HG02885 (cell line): Measurements from ENCODE around the gene CLASP1.
"Not testable (repeated sequence)": the region's sequence is repeated elsewhere in the genome, so short reads cannot be mapped to it uniquely, and the experiment has no call there.

ENCODE experiments used
- ATAC-seq: cut with Tn5 transposase; IDR thresholded peaks from one replicate; pipeline ENCODE4 v1.9.1; 2021; ENCODE audit warnings: mild to moderate bottlenecking; ENCODE audit not compliant: unreplicated experiment, poor library complexity

CLASP1 gene

DNA sequence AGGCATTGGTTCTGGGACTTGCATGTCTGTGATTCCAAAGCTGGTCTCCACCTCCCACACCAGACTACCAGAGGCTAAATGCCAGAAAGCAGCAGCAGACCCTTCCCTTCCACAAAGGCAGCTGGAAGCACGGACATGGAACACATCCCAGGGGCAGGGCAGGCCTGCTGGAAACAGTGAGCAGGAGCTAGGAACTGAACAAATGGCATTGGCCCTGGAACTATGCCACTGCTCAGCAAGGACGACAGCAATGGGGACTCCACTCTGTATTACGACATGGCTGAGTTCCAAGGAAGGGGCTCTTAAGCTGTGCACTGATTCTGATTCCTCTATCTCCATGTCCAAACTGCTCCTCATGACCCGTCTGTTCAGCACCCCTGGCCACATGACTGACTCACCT lies 286.5 kb downstream of the CLASP1 start:
- no peak for ATAC-seq

DNA sequence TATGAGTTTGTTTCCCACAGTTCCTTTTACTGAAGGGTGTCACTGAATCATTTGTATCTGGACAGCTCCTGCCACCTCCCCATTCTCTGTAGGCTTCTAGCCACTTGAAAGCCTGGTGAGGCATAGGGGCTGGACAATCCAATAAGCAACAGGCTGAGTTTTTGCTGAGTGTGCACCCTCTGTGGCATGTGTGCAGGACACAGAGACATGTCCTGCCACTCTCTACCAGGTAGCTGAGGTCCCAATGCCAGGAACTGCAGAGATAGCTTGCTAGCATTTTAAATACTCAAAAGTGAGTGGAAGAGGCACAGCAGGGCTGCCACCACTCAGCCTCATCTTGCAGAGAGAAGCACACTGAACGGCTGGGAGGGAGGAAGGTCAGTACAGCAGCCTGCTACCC lies 287.0 kb downstream of the CLASP1 start:
- ATAC-seq = no peak

DNA sequence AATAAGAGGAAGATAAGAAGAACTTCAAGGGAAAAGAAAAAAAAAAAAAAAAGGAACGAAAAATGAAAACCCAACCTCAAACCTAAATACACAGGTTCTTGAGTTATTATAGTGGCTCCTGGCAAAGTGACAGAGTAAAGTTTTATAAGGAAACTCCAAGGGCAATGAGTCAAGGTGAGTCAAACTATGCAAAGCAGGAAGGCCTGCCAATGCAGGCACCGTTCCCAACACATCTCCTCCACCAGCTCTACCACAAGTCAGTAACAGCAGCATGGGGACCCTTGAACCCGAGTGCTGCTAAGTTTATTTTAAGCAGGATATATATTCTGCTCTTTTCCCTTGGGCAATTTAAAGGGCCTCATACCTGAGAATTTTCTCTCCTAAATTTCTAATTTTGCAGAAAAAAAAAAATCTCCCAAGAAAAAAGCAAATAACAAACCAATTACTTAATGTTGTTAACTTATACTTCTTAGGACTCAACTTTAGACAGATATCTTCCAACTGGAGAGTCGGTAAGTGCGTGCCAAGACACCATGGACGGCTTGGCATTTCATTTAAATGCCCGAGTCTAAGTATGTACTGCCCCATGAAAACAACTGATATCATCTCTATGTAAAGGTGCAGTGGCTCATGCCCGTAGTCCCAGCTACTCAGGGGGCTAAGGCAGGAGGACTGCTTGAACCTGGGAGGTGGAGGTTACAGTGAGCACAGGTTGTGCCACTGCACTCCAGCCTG lies 288.5 kb downstream of the CLASP1 start:
- no peak for ATAC-seq

DNA sequence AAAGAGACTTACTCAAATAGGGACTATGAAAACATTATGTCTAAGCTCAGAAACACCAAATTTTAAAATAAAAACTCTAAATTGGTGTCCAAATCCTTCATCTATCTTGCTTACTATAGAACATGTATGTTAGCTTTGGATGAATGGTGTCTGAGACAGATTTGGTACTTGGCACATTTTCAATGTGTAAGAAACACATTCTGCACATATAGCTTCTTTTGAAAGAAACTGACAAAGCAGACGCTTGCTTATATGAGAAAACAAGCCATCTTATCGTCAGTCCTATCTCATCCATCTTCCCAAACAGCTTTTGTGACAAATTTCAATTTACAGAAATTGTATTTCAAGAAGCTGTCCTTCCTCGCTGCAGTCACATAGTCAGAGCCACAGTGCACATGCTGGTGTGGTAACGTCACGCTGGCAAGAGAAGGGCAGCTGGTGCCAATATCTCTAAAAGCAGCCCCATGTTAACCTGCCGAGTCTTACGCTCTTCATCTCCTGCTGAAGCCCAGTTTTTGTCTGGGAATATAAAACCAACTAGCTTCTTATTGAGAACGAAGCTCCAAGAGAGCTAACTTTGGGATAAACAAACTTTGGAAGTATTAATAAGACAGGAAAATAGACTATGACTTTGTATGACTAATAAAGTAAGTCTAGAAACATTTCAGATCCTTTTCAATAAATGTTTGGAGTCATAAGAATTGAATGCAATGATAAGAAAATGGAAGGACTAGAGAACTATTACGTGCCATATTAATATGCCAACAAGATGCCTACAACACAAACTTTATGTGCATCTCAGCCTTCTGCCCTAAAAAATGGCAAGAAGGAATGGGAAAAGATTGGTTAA lies 289.3 kb downstream of the CLASP1 start:
- no peak for ATAC-seq

DNA sequence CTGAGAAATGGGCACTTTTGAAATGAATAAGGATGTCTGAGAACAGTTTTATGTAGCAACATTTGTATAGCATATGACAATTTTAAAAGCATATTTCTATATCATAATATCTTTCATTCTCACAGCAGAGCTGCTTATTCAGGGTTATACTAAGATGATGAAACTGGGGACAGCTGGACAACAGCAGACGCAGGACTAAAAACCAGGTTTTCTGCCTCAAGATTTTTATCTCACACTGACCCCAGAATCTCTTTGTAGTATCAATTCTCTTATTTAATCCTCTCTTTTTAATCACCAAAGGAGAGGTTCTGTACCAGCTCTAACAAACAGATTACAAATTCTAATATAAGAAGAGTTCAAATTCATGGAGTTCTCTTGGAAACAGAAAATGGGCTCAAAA lies 290.1 kb downstream of the CLASP1 start:
- no peak for ATAC-seq

DNA sequence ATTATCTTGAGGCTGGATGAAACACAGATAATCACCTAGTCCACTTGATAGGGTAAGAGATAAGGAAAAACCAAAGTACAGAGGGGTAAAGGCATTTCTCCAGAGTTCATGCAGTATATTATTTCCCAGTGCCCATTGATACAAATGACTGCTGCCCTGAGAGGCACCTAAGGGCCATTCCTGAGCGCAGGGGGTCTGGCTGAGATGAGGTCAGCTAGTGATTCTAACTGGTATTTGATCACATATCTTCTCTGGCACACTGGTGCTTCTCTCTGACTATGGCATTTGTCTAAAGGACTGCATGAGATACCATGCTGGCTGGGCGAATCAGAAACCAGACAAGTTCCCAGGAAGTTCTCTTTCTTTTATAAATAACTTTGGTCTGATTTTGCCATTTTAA lies 291.0 kb downstream of the CLASP1 start:
- no peak for ATAC-seq

DNA sequence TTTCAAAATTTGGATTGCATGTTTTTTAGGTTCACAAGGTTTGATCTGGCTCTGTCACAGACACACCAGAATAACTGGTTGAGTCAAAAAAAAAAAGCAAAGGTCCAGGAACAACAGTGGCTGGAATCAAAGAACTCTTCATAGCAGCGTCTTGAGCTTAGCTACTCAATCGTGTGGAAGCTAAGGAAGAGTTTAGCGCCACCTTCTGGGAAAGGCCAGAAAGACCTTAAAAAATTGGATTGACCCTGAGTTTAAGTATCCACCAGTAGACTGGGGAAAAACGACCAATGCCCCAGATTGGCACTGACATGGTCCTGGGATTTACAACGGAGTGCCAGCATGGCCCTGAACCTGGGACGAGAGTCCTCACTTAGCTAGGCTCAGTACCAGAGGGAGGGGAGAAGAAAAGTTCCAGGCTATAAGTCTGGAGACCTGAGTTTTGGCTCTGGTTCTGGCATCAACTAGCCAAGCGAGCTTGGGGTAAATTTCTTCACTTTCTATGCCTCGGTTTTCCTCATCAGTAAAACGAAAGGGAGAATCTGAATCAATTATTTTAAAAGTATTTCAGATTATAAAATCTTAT lies 293.1 kb downstream of the CLASP1 start:
- ATAC-seq = no peak

DNA sequence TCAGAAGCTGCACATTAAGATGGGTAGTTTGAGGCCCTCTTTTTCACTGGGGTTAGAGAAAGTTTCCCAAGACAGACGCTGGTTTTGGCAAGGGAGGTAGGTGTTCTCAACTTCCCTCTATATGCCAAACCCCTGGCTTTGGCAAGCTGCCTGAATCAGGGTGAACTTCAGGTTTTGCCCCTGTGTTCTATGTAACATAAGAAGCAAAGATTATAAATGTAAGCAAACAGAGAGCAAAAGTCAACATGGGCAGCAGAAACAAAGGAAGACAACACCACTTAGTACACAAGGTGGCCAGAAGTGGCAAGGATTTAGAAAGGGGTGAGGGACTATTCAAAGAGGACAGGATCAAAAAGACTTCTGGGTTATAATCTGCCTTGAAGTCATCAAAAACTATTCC lies 293.8 kb downstream of the CLASP1 start:
- no peak for ATAC-seq

DNA sequence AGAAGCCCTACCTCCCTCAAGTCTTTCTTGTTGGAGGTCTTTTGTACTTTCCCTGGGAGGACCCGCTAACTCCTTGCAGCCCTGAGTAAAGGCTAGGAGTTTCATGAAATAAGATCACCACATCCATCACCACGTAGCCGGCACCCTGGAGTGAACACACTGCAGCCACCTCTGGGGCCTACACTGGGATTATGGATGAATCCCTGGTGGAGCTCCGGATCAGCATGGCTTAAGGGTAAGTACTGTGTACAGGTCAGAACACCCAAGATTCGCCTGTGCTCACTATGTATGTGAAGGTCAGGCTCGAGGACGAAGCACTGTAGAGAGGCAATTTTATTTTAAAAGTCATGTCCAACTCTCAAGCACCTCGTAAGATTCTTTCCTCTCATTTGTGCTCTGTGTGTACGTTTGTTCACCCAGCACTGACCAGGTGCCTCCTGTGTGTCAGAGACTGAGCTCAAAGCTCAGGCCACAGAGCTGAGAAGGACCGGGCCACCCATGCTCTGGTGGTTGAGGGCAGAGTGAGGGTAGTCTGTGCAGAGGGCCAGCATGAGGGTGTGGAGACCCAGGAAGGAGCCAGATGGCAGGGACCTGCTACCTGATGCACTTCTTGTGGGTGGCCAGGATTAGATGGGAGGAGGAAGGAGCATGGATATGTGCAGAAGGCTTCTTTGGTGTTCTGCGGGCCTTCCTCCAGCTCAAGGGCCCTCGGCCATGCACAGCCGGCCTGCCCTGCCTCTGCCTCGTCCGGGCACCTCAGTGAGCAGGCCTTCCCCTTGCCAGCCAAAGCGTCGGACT lies 297.5 kb downstream of the CLASP1 start:
- no peak for ATAC-seq

DNA sequence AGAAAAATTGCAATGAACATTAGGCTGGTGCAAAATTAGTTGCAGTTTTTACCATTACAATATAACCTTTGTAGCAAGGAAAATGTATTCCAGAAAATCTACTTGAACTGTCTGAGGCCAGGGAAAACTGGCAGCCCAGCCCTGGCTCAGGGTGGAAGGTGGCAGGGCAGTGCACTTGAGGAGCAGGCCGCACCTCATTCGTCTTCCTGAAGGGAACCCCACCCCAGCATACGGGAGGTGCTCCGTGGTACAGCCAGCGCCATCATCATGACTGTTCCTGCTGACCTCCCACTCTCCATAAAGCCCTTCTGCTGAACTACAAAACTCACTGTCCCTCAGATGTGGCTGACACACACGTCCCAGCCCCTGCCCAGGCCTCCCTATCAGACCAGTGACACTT lies 298.4 kb downstream of the CLASP1 start:
- no peak for ATAC-seq

DNA sequence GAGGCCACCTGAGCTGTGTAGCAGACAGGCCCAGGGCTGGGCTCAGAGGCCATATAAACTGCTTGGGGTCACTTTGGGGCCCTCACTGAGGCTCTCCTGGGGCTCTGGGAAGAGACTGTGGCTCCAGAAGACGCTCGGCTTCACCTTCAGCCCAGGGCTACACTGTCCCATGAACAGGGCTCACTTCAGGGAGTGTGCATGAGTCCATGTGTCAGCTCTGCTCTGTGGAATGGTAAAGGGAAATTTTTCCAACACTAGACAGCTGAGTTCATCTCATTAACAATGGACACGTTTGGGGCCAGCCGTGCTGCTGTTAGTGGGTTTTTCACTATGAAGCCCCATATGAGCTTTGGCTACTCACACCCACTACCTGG lies 298.9 kb downstream of the CLASP1 start:
- ATAC-seq = no peak

DNA sequence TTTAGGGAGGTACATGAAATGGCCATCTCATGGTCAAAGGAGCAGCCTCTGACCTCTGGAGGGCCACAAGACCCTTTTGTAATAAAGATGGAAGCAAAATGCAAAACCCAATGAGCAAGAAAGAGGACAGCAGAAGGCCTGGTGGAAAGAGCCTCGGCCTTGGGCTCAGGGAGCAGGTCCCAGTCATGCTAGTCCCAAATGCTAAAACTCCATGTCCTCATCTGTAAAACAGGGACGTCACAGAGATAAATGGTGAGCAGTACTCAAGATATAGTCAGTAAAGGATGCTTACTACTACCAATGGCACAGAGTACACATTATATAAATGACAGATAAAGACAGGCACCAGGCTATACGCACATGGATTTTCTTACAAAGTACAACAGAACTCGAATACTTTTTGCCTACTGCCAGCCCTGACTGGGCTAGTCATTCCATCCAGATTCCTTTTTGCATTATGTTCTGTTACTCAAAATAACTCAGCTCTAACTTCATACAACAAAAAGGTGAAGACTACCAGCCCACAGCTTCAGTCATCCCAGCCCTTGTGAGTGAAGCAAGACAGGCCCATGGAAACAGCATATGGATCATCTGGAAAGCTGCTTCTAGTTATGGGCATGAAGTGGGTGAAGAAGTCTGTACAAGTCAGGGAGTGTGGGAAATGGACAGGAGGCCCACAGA lies 299.4 kb downstream of the CLASP1 start:
- no peak for ATAC-seq

DNA sequence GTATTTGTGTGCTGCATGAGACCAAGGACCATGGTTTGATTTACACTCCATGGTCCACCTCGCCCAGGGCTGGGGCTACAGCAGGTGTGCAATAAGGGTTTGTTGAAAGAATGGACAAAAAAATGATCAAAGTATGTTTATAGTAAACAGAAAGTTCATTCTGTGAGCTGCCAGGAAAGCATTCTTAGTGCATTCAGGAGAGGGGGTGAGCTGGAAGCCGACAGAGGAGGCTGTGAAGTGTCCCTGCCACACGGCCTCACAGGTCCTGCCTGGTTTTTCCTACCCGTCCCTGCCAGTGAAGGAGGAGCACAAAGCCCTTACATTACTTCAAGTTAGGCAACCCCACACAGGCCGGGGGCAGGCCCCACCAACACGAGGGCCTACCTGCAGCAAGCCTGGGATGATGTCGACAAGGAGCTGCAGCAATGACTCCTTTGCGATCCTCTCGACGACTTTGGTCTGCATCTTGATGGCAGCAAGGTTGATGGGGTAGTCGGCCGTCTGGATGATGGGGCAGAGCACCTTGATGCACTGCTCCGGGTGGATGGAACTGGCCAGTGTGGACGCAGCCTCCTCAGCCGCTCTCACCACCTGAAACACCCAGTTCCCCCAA lies 301.0 kb downstream of the CLASP1 start:
- no peak for ATAC-seq

DNA sequence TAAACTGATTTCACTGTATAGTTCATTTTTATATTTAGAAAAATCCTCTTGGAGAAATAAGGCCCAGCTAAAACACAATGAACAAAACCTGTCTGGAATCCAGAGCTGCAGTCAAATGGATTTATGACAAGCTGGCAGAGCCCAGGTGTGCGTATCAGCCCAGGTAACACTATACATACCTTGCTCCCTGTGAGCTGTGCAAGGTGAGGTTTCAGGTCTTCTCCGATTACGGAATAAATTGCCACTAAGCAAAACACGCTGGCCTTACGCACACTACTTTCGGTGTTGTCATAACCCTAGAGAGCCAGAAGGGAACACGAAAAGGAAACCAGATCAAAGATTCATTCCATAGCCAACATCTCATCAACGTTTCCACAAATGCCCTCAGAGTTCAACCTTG lies 302.4 kb downstream of the CLASP1 start:
- ATAC-seq = no peak

DNA sequence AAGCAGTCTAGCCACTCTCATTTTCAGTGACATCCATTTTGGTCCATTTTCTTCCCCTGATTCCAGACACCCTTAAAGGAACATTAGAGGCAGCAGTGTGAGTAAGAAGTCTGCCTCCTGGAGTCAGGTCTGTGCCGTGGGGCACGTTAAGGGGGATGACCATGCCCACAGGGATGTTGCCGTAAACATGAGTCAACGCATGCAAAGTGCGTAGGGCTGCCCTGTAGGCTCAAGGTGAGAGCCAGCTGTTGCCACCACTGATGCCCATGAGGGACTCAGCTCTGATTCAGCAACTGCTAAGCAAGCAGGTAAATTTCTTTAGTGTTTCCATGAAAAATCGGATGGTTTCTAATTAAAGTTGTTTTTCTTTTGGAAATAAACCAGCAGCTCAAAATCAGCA lies 302.9 kb downstream of the CLASP1 start:
- no peak for ATAC-seq

DNA sequence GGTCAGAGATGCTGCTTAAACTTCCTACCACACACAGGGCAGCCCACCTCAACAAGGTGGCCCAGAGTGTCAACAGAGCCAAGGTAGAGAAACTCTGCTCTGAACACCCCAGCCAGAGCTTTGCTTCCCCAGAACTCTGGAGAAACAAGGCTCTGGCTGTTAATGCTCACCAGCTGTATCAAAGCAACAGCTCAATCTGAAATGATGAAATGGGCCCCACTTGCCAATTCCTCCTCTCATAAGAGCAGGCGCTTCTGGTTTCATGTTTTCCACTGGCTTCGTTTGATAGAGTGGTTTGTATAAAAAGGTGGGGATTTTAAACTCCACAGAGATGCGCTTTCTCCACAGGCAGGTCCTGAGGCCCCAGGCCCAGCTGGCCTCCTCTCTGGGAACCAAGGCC lies 303.4 kb downstream of the CLASP1 start:
- ATAC-seq = no peak

DNA sequence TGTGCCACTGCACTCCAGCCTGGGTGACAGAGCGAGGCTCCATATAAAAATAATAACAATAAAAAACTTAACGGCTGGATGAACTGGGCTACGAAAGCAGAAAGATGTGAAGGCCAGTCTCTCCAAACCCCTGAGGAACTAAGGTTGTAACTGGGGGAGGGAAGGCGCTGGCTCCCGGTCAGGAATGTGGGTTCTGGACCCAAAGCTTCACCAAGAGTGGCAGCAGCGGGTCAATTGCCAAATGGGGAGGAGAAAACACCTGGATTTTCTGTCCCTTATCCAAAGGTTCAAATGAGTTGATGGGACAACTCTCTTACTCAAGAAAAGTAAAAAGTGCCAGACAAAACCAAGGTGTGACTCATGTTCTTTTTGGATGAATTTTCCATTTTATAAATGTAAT lies 304.2 kb downstream of the CLASP1 start:
- no peak for ATAC-seq

DNA sequence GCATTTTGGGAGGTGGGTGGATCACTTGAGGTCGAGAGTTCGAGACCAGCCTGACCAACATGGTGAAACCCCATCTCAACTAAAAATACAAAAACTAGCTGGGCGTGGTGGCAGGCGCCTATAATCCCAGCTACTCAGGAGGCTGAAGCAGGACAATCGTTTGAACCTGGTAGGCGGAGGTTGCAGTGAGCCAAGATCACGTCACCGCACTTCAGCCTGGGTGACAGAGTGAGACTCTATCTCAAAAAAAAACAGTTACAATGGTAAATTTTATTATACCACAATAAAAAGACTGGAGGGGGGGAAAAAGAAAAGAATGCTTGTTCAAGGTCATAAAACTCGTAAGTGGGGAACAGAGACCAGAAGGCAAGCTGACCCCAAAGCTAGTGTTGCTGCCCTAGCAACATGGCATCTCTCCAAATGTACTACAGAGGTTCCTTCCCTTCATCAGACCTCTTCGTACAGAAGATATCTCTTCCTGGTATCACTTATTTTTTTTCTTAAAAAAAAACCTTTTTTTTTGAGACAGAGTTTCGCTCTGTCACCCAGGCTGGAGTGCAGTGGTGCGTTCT lies 305.3 kb downstream of the CLASP1 start:
- not testable (repeated sequence) for ATAC-seq

DNA sequence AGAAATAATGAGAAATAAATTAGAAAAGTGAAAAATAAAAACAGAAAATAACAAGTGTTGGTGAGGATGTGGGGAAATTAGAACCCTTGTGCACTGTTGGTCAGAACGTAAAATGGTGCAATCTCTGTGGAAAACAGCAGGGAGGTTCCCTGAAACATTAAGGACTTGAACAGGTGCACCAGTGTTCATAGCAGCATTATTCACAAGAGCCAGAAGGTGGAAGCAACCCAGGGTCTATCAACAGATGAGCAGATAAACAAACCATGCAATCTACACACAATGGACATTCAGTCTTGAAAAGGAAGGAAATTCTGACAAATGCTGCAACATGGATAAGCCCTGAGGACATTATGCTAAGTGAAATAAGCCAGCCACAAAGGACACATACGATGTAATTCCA lies 306.1 kb downstream of the CLASP1 start:
- ATAC-seq = no peak
